ENCODE measurements around the gene CDK14. TPM values are rescaled to one million over a fixed set of nuclear protein-coding genes. Genes with fewer than 3 reads are reported as not detected.
A peak's percentile ranks its signal among the peaks of the same experiment; 100 is the strongest.

CDK14 gene
- total RNA-seq, 1 donor from 2014 or later, result 52.3 TPM

DNA sequence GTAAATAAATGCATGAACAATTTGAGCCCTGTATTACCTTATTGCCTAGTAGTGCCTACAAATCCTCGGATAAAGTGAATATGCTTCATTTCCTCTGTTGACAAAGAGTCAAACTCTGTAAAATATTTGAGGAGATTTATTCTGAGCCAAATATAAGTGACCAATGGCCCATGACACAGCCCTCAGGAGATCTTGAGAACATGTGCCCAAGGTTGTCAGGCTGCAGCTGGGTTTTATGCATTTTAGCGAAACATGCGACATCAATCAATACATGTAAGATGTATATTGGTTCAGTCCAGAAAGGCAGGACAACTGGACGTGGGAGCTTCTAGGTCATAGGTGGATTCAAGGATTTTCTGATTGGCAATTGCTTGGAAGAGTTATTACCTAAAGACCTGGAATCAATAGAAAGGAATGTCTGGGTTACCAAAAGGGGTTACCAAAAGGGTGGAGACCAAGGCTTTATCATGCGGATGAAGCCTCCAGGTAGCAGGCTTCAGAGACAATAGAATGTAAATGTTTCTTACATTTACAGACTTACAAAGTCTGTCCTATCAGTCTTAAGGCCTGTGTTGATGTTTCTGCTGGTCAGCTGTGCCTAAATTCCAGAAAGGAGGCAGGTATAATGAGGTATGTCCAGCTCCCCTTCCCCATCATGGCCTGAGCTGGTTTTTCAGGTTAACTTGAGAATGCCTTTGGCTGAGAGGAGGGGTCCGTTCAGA, 448.0 kb downstream of the CDK14 start:
- Histone ChIP-seq H3K36me3 (no peaks in the 10 kb centered on the region), H3K9me3 (ENCODE audit: low read depth) (no peaks in the 10 kb centered on the region), H3K4me3 (no peak overlapping the region), H3F3A (ENCODE audit: low read depth) (no peaks in the 10 kb centered on the region), H4K20me1 (ENCODE audit: low read depth) (no peaks in the 10 kb centered on the region), H3K4me1 (peaks cover 16% of the 10 kb centered on the region), H3K79me2 (ENCODE audit: low read depth) (no peaks in the 10 kb centered on the region), H3K27me3 (no peaks in the 10 kb centered on the region), H2AFZ (replicated peaks) (no peak overlapping the region), H3K27ac (no peak overlapping the region), H3K9ac (no peak overlapping the region), H3K4me2 (peak overlapping the region; percentile 3)
- Mint-ChIP-seq H3K27me3 (ENCODE audit: insufficient read depth, low read depth) (no peaks in the 10 kb centered on the region), H3K36me3 (peaks cover 7% of the 10 kb centered on the region), H3K4me1 (peaks cover 3% of the 10 kb centered on the region), H3K9me3 (no peaks in the 10 kb centered on the region), H3K4me3 (no peak overlapping the region), H3K27ac (no peak overlapping the region)
- TF ChIP-seq EZH2 (IDR thresholded peaks at IDR 0.05) (no peak), EZH2phosphoT487 (IDR thresholded peaks at IDR 0.05) (no peak)
- TF ChIP-seq, protein P1, sequence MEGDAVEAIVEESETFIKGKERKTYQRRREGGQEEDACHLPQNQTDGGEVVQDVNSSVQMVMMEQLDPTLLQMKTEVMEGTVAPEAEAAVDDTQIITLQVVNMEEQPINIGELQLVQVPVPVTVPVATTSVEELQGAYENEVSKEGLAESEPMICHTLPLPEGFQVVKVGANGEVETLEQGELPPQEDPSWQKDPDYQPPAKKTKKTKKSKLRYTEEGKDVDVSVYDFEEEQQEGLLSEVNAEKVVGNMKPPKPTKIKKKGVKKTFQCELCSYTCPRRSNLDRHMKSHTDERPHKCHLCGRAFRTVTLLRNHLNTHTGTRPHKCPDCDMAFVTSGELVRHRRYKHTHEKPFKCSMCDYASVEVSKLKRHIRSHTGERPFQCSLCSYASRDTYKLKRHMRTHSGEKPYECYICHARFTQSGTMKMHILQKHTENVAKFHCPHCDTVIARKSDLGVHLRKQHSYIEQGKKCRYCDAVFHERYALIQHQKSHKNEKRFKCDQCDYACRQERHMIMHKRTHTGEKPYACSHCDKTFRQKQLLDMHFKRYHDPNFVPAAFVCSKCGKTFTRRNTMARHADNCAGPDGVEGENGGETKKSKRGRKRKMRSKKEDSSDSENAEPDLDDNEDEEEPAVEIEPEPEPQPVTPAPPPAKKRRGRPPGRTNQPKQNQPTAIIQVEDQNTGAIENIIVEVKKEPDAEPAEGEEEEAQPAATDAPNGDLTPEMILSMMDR (IDR thresholded peaks at IDR 0.05), result no peak
- DNase-seq (ENCODE audit: low spot score), result no peak

DNA sequence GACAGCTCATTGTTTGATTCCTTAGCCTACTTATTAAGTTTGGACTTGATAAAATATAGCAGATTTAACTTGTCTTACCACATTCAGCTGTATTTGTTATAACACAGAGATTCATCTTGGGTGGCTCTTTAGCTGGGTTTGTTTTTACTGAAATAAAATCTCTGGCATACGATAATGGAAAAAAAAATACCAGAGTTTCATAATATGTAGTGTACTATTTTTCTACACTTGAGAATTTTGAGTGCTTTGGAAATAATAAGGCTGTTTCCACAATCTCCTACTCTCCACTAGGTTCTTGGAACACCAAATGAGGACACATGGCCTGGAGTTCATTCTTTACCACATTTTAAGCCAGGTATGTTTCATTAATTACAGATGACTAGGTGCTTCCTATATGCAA, 449.5 kb downstream of the CDK14 start:
- Mint-ChIP-seq H3K27ac (no peak overlapping the region), H3K27me3 (ENCODE audit: insufficient read depth, low read depth) (no peaks in the 10 kb centered on the region), H3K4me1 (peaks cover 3% of the 10 kb centered on the region), H3K36me3 (peaks cover 8% of the 10 kb centered on the region), H3K9me3 (no peaks in the 10 kb centered on the region), H3K4me3 (no peak overlapping the region)
- Histone ChIP-seq H3K4me2 (no peak overlapping the region), H3F3A (ENCODE audit: low read depth) (no peaks in the 10 kb centered on the region), H3K79me2 (ENCODE audit: low read depth) (no peaks in the 10 kb centered on the region), H2AFZ (replicated peaks) (no peak overlapping the region), H3K9me3 (ENCODE audit: low read depth) (no peaks in the 10 kb centered on the region), H3K4me3 (no peak overlapping the region), H3K27ac (no peak overlapping the region), H3K4me1 (peaks cover 16% of the 10 kb centered on the region), H3K9ac (no peak overlapping the region), H3K27me3 (no peaks in the 10 kb centered on the region), H4K20me1 (ENCODE audit: low read depth) (no peaks in the 10 kb centered on the region), H3K36me3 (no peaks in the 10 kb centered on the region)
- TF ChIP-seq, protein P1 (IDR thresholded peaks at IDR 0.05), result no peak
- no peak for TF ChIP-seq EZH2 (IDR thresholded peaks at IDR 0.05)
- TF ChIP-seq EZH2phosphoT487 (IDR thresholded peaks at IDR 0.05), result no peak
- DNase-seq (ENCODE audit: low spot score), result no peak

DNA sequence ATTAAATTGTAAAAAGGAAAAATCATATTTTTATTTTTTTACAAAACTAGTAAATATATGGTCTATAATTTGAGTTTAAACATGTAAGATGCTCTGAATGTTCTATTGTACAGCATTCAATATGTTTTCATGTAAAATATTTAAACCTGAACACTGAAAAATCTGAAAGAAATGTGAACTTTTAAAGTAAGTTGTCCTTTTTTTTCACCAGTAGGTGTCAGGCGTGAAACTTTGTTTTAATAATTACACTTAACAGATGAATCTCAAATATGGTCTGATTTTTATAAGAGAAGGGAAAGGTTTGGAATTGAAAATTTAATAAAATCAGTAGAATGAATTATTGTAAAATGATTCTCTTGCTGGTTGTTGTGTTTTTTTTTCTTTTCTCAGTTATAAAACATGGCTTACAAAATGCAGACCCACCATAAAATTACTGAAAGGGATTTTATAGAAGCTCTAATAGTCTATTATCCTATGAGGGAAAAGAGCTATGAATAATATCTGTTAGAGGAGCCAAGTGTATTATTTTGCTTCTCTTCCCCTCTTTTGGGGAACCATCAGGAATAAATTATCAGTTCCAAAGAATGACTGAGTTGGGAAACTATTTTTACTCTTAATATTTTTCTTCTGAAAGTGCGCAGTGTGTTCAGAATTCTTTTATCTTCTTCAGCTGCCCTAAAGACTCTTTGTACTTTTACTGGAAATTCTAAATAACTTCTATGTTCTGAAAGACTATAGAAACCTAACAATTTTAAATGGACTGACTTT, 450.4 kb downstream of the CDK14 start:
- no peak overlapping the region for H2AFZ ChIP-seq (replicated peaks)
- no peaks in the 10 kb centered on the region for H3K36me3 ChIP-seq
- H4K20me1 ChIP-seq (ENCODE audit: low read depth), result no peaks in the 10 kb centered on the region
- H3K9me3 ChIP-seq (ENCODE audit: low read depth), result no peaks in the 10 kb centered on the region
- no peak for DNase-seq (ENCODE audit: low spot score)
- no peaks in the 10 kb centered on the region for H3K79me2 ChIP-seq (ENCODE audit: low read depth)
- Mint-ChIP-seq H3K27ac (no peak overlapping the region), H3K4me1 (peaks cover 5% of the 10 kb centered on the region), H3K4me3 (no peak overlapping the region), H3K36me3 (peaks cover 8% of the 10 kb centered on the region), H3K9me3 (no peaks in the 10 kb centered on the region), H3K27me3 (ENCODE audit: insufficient read depth, low read depth) (no peaks in the 10 kb centered on the region)
- H3K9ac ChIP-seq, result no peak overlapping the region
- no peak for TF ChIP-seq EZH2 (IDR thresholded peaks at IDR 0.05)
- TF ChIP-seq, protein P1 (IDR thresholded peaks at IDR 0.05), result peak; percentile 50
- no peak for TF ChIP-seq EZH2phosphoT487 (IDR thresholded peaks at IDR 0.05)
- H3K27me3 ChIP-seq, result no peaks in the 10 kb centered on the region
- no peaks in the 10 kb centered on the region for H3F3A ChIP-seq (ENCODE audit: low read depth)
- no peak overlapping the region for H3K27ac ChIP-seq
- no peak overlapping the region for H3K4me3 ChIP-seq
- peaks cover 19% of the 10 kb centered on the region for H3K4me1 ChIP-seq
- no peak overlapping the region for H3K4me2 ChIP-seq
